Melanocyte of skin (primary cell): ENCODE data around the gene TPCN2. TPM values are rescaled to one million over a fixed set of nuclear protein-coding genes. Genes with fewer than 3 reads are reported as not detected.

Experiments
- small RNA-seq, 2 donors: library from RNA; depleted of rRNA; stranded (forward); fragments of <200 nt; gene quantifications; one replicate each; pipeline ENCODE3, GENCODE V24; 2012
- total RNA-seq, 2 donors: library from RNA; depleted of rRNA; stranded (reverse); fragments of >200 nt; gene quantifications; 2 replicates each; pipeline ENCODE4 v1.2.3, GENCODE V29; 2012

TPCN2 gene
- 100 to 1,000 TPM in 1 of 2 donors, 10 to 100 TPM in 1; 80.3 to 132 TPM for total RNA-seq

DNA sequence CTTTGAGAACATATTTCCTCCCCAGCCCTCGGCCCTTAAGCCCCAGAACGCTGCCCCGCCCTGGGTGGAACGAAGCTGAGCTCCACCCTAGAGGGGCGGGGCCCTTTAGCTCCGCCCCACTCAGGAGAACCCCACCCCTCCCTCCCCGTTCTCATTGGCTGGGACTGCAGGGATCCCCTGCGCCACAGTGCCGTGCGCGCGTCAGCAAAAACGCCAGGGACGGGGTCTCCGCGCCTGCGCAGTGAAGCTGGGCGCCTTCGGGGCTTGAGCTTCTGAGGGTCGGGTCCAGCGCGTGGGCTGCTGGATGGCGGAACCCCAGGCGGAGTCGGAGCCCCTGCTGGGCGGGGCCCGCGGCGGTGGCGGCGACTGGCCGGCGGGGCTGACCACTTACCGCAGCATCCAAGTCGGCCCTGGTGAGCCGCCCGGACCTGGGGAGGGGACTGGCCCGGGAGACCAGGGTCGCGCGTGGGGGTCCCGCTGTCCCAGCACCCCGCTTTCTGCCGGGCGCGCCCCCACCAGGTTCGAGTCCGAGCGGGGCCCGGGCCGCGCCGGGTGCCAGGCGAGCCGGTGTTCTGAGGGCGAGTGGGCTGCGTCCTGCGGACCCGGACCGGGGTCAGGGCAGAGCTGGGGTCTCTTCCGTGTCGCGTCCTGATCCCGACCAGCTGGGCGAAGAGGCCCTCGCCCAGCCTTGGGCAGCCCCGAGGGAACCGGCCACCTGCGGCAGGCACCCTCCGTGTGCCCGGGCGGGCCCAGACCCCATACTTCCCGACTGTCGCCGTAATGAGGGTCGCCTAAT is at the start of gene TPCN2:
Gene TPCN2, plus strand, starts transcription at position 239 of the 796 bp plus-strand sequence. Its CDS starts 66 bp downstream, at position 305.

DNA sequence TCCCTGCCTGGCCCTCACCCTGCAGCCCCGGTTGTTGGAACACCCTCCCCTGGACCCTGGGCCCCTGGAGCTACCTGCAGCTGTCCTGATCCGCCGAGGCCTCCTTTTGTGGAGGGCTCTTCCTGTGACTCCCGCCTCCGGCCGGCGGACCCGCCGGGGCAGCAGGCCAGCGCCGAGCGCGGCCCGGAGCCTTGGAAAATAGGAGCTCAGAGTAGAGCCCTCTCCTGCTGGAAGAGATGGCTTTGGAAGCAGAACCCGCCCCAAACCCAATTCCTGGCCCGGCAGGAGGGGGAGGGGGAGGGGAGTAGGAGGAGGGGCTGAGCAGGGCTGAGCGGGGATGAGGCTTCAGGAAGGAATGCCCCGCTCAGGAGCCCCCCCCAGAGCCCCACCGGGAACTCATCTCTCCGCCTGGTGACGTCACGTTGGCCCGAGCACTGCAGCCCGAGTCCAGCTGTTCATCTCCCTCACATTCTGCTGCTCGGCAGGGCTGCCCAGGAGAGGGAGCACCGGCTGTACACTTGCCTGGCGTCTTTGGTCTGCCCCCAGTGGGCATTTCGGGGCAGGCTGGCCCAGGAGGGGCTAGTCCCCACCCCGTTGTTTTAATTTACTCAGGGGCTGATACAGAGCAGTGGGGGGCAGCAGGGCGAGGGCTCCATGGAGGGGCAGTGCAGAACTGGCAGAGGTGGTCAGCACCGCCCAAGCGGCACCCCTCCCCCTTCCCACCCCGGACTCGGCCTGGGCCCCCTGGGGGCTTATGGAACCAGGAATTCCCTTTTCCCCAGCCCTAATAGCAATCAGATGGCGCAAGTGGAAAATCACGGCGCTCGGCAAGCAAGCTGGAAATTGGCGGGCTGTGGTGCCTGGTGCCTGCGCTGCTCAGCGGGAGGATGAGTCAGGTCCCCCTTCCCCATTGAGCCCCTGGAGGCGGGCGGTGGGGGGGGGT is 35.5 kb upstream of the TPCN2 start, which contains the start of gene MRGPRF:
Gene MRGPRF, minus strand, starts transcription at position 238 of the 943 bp plus-strand sequence. CDS start 3,345 bp downstream, outside the sequence.

DNA sequence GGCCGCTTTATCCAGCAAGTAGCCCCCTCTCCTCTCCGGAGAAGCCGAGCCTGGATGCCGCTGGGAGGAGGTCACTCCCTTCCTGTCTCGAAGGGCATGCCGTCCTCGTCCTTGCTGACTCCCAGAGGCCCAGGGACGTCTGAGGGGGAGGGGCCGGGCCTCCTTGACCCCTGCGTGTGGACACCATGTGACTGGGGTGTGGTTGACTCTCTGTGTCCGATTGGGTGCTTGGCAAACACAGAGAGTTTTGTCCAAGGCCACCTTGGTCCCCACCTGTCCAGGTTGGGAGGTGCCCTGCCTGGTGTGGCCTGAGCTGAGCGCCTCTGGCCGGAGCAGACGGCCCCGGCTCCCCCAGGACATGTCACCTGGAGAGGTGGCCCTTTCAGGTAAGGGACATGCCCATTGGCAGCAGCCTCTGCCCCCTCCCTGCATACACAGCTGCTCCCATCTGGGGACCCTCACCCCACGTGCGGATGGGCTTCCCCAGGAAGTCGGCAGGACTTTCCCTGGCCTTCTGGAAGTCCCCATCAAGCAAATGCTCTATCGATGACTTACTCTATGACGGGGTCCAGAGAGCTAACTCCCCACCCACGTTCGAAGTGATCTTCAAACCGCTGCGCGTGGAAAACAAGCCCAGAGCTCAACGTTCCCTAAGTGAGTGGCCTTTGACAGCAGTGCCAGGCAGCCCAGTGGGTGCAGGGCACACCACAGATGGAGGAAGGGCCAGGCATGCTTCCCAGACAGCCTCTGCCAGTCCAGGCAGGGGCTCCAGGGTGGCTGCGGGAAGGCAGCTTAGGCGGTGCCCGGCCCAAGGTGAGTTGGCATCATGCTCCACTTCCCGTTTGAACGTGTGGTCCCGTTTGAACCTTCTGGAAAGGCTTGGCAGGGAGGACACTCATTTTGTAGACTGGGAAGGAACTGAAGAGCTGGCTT is 106.8 kb downstream of the TPCN2 start, which contains the start of gene SMIM38:
Gene SMIM38, plus strand, starts transcription at position 634 of the 933 bp plus-strand sequence. CDS start 1,912 bp downstream, outside the sequence.

Small RNA genes lying within 50 kb of the gene (small RNA-seq; reads per million reads assigned to genes)
- gene MIR3164: 1.3 to 2.2 reads per million in 2 donors

Other genes starting within 250 kb of the TPCN2 start
- gene CPT1A, start 207.0 kb upstream of the TPCN2 start, total RNA-seq: 10 to 100 TPM; 33.4 to 46.6 TPM
- gene MRPL21, start 145.1 kb upstream of the TPCN2 start, total RNA-seq: 10 to 100 TPM; 38.9 to 81.6 TPM
- 10 to 100 TPM; 14.5 to 18.3 TPM for gene IGHMBP2, start 145.0 kb upstream of the TPCN2 start, total RNA-seq
- not detected for gene MRGPRD, start 67.9 kb upstream of the TPCN2 start, total RNA-seq
- gene MRGPRF, start 35.7 kb upstream of the TPCN2 start, total RNA-seq: under 1 TPM; under 0.01 to 0.33 TPM
- under 1 TPM; under 0.01 to 0.34 TPM for gene SMIM38, start 107.0 kb downstream of the TPCN2 start, total RNA-seq
- 1 to 10 TPM in 1 of 2 donors, not detected in 1; 2.3 TPM for gene MYEOV, start 245.2 kb downstream of the TPCN2 start, total RNA-seq